SH-SY5Y (cell line): ENCODE data around the gene SELENON.
A peak's percentile ranks its signal among the peaks of the same experiment; 100 is the strongest.

Source experiments
- GATA2 ChIP-seq: IDR thresholded peaks from 2 replicates; pipeline ENCODE4 v1.6.1; 2011; ENCODE audit warnings: mild to moderate bottlenecking, low read depth, low read length
- GATA3 ChIP-seq: IDR thresholded peaks from 2 replicates; pipeline ENCODE4 v1.6.1; 2011; ENCODE audit warnings: low read depth, mild to moderate bottlenecking, low read length, moderate library complexity

The SELENON gene

GRCh38 chr1:25799935-25800702, at the start of gene SELENON:
Gene SELENON, plus strand, starts transcription at chr1:25800193. Its CDS starts 38 bp downstream, at chr1:25800231.
- no peak for TF ChIP-seq GATA2
- TF ChIP-seq GATA3 = no peak

GRCh38 chr1:25750923-25751605, 48.9 kb upstream of the SELENON start:
- TF ChIP-seq GATA2 = no peak

- TF ChIP-seq GATA3 (no peak), GATA2 (no peak)
Measured at GRCh38 chr1:25754470-25755181, 45.4 kb upstream of the SELENON start.

DNA sequence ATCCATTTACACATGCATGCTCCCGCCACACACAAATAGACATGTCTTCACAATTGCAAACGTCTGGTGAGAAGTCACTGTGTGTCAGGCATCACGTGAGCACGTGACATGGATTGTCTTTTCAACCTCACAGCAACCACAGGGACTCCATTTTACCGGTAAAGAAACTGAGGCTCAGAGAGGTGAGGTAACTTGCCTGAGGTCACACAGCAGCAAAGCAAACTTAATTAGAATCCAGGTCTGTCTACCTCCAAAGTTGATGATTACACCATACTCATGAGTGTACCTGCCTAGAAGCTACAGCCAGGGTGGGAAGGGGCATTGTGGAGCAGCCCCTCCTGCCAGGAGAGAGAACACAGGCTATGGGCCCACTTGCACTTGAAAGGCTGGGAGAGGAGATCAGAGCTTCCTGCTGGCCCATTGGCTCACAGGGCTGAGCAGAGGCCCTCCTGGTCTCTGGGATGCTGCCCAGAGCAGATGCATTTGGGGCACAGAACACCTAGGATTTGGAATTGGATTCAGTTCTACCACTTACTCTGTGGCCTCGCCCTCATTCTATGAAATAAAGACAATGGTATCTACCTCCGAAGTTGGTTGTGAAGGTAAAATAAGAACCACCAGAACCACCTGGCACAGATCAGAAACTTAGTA, 44.4 kb upstream of the SELENON start:
- TF ChIP-seq GATA3 (no peak), GATA2 (no peak)

- TF ChIP-seq GATA2 (no peak), GATA3 (no peak)
Measured at GRCh38 chr1:25756215-25756614, 43.8 kb upstream of the SELENON start.

GRCh38 chr1:25757151-25757845, 42.7 kb upstream of the SELENON start:
- no peak for TF ChIP-seq GATA3

GRCh38 chr1:25757846-25758185, 42.2 kb upstream of the SELENON start:
- TF ChIP-seq GATA3 (no peak), GATA2 (no peak)

DNA sequence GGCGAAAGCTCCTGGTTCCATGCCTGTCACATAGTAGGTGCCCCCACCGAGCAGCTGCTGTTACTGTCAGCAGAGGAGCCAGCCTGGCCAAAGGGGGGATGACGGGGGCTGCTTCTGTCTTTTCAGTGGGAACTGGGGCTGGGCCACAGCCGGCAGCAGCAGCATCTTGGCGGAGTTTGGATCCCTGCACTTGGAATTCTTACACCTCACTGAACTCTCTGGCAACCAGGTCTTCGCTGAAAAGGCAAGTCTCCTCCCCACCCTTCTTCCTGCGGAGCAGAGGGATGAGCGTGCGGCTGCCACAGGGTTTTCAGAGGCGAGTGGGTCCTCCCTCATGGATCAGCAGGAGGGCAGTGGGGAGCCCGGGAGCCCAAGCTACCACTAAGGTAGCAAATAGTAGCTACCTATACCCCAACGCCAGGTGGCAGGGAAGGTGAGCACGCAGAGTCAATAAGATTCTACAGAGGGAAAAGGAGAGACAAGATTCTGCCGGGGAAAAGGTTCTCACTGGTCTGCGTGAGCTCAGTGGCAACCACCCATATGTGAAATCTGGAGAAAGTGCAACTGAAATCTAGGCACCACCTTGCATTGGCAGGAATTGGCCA, 41.4 kb upstream of the SELENON start:
- no peak for TF ChIP-seq GATA3
- no peak for TF ChIP-seq GATA2

- TF ChIP-seq GATA3 = no peak
- no peak for TF ChIP-seq GATA2
Measured at GRCh38 chr1:25760122-25760719, 39.8 kb upstream of the SELENON start.

- TF ChIP-seq GATA3 = no peak
- TF ChIP-seq GATA2 = no peak
Measured at GRCh38 chr1:25760871-25761270, 39.1 kb upstream of the SELENON start.

DNA sequence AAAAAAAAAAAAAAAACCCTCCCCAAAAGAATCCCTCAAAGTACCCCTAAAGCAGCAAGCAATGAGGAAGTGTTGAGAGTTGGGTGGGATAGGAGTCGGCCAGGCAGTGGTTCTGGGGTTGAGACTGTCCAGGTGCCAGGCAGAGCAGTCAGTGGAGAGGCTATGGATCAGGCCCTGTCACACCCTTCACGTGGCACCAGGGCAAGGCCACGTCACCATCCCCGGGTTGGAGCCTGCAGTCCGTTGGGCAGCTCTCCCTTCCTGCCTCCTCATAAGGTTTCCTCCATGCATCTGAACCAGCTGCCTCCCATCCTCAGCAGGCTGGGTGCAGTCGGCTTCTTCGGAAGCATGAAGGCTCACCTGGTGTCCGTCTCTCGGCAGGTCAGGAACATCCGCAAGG, 36.5 kb upstream of the SELENON start:
- TF ChIP-seq GATA3 = no peak
- TF ChIP-seq GATA2 = no peak

DNA sequence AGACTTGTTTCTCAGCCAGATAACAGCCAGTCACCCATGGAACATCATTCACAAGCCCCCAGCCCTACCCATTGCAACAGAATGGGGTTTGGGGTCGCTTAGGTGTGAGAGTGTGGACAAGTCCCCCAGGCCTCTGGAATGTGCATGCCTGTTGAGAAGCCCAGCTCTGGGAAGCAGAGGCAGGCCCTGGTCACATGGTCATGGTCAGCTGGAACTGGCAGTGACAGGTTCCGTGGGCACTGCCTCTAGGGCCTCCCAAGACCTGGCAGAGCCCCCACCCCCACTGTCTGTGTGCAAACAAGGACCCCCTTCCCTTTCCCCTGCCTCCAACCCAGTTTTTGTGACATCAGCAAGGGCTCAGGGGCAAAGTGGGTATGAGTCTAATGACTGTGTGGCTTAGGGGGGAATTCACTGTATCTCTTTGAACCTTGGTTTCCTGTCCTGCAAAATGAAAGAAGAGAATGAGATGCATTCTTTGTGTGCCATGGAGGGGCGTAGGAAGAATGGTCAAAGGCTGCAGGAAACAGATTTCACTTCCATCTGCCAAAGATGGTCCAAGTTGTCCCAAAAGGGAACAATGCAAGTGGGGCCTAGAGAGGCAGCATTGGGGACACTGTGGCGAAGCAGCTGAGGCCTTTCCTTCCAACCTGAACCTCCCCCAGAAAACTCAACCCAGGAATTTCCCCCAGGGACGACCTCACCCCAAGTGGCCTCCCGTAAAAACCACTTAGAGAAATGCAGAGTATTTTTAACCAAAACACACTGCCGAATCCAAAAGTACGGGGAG, 34.7 kb upstream of the SELENON start:
- TF ChIP-seq GATA3 (no peak), GATA2 (no peak)

- TF ChIP-seq GATA2 (peak; percentile 60), GATA3 (no peak)
Measured at GRCh38 chr1:25765923-25766589, 33.9 kb upstream of the SELENON start.
